EH (cell line): ENCODE measurements around the gene TVP23A.

Experiments
- DNase-seq: peaks from one replicate; pipeline ENCODE4 v3.0.0-alpha.2; 2015; ENCODE audit warnings: low read depth

Gene TVP23A

DNA sequence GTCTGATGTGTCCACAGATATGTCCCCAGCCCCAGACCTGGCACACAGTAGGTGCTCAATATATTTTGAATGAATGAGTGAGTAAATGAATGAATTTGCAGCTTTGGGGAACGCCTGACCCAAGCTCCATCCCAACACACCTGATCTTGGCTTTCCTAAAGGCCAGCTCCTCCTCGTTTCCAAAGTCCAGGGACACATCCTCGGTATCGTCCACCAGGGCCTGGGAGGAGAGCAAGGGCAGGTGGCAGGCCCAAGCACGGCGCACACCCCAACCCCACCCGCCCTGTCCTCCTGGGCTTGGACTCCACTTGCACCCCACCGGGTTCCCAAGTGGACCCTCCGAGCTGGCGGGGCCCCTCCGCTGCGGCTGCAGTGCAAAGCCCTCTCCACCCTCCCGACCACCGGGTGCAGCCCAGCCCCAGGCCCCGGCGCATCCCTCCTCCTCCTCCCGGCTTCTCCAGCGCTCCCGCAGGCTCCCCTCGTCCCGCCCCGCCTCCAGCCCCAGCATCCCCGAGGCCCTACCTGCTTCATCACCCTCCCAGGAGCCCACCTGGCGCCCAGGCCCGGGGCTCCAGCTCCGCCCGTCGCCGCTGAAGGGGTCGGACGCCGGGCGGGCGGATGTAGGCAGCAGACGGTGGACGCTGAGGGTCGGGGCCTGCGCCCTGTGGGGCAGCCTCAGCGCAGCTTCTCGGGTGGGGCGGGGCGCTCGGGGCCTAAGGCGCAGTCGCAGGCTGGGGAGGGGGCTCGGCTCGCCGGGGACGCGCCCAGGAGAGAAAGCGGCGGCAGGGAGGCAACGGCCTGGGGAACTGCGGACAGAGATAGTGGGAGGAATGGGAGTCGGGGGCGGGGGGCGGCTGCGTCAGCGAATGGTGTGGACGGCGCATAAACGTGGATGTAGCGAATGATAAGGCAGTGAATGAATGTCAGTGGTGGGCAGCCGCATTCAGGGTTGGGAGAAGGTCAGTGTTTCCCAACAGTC, at the start of gene TVP23A:
Gene TVP23A, minus strand, starts transcription at position 832 of the 979 bp plus-strand sequence. Its CDS starts 301 bp downstream, at position 531.
- DNase-seq = no peak

DNA sequence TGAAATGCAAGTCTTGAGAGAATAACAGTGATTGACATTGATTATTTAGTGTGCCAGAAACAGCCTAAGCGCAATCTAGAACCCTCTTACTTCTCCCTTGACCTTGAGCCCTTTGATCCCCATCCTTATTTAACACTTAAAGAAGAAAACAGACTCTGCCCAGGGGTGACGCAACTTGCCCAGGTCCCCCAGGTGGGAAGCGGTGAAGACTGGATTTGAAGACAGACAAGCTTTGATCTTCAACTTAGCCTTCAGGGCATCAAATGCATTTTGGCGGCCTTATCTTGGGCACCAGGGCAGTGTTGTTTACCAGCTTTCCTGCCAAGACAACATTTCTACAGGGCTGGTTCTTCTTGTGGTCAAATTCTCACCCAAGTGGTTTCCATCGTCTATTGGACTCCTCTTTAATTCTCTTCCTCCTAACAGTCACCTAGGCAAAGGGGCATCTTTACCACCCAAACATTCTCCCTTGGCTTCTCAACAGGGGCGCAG, 49.6 kb upstream of the TVP23A start:
- DNase-seq = no peak

DNA sequence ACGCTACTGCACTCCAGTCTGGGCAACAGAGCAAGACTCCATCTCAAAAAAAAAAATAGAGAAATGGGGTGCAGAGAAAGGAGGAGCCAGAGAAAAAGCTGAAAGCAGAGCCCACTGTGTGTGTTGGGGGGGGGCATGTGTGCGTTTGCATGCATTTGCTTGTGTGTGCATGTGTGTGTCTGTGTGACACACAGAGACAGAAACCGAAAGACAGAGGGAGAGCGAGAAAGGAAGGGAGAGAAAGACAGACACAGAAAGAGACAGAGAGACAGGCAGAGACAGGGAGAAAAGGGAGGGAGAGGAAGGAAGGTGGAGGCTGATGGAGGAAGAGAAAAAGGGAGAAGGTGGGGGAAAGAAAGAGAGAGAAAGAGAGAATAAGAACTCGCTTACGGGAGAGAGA, 48.6 kb upstream of the TVP23A start:
- no peak for DNase-seq

DNA sequence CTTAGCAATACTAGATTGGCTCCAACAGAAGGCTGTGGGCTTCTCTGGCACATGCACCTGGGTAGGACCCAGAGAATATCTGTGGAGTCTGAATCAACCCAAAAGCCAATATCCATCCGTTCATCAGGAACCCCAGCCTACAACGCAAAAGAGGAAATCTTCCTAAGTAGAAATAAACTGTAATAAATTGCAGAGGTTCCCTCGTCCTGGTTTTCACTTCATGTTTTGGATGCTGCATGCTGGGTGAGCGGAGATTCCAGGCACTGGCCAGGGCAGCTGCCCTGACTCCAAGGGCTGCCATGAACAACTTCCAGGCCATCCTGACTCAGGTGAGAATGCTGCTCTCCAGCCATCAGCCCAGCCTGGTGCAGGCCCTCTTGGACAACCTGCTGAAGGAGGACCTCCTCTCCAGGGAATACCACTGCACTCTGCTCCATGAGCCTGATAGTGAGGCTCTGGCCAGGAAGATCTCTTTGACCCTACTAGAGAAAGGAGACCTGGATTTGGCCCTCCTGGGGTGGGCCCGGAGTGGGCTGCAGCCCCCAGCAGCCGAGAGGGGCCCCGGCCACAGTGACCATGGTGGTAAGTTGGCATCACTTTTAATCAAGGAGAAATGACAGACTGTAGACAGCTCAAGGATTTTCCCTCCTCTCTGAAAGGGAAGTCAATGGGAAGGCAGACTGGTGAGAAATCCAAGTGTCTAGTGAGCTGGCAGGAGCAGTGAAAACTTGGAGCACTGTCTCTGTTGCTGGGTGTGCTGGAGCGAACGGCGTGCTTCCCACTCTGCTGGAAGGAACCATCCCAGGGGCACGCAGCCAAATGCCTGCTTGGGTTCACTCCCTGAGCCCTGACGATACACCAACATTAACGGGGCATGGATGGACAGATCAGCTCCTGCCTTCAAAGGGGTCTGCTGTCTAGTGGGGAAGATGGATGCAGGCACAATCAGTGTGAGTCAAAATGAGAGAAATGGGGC, 47.7 kb upstream of the TVP23A start:
- no peak for DNase-seq

DNA sequence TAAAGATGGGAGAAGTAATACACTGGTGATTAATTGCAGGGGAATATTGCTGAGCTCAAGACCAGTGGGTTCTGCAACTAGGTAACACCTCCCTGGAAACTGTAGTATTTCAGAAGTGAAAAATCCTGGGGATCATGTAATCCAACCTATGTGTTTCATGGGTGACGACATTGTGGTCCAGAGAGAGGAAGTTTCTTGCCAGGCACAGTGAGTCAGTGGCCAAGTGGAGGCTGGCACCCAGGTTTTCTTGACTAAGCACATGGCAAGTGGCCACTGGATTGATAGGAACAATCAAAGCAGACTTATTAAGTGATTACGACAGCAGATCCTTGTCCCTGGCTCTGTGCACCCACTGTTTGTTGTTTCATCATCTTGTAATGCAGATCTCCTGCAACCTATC, 43.8 kb upstream of the TVP23A start:
- DNase-seq = peak; percentile 12

- no peak for DNase-seq
Observed at GRCh38 chr16:10859658-10860057, 41.1 kb upstream of the TVP23A start.

DNA sequence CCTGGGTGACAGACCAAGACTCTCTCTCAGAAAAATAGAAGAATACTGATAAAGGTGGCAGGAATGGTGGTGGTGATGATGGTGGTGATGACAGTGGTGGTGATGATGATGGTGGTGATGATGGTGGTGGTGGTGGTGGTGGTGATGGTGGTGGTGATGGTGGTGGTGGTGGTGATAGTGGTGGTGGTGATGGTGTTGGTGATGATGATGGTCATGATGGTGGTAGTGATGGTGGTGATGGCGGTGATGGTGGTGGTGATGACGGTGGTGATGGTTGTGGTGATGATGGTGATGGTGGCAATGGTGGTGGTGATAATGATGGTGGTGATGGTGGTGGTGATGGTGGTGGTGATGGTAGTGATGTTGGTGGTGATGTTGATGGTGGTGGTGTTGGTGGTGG, 40.4 kb upstream of the TVP23A start:
- DNase-seq = no peak

DNA sequence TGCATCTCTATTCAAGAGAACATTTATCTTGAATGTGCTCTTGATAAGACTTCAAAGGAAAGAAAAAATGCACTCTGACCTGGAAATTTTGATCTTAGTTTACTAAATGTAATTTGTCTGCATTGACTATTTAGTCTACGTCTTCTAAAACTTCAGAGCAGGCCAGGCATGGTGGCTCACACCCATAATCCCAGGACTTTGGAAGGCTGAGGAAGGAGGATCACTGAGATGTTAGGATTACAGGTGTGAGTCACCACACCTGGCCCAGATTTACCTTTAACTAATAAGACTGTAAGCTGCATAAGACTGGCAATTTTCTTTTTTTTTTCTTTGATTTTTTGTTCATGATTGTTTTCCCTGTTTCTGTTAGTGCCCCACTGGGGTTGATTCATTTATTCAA, 39.6 kb upstream of the TVP23A start:
- DNase-seq = no peak

- DNase-seq = no peak
Observed at GRCh38 chr16:10856042-10856441, 37.4 kb upstream of the TVP23A start.

DNA sequence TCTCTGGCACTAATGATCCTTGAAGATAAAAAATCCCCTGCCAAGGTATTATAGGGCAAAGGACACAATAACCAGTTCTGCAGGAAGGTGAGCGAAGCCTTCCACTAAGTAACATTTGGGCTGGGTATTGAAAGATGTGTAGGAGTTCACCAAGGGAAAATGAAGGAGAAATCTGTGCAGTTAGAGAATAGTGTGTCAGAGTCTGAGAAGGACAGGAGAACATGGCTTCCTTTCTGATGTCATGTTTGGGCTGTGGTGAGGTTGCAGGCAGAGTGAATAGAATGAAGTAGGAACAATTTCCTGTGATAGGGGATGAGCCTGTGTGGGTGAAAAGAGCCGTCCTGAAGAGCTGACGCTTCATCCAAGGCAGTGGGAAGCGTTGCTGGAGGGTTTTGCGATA, 34.4 kb upstream of the TVP23A start:
- DNase-seq = no peak

DNA sequence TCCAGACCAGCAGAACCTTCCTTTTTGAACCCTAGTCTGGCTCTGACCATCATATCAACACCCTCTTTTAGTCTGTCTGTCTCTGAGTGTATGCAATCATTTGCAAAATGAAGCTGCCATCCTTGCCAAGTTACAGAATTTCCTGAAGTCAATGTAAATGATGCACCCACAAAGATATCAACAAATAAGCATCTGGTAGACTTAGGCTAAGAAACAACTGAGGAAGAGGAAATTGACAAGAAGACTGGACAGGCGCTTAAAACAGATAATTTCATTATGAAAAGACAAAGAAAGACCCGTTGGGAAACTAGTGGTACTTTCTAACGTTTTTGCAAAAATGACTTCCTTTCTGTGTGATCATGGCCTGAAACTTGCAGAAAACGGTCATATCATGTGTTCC, 33.7 kb upstream of the TVP23A start:
- no peak for DNase-seq

DNA sequence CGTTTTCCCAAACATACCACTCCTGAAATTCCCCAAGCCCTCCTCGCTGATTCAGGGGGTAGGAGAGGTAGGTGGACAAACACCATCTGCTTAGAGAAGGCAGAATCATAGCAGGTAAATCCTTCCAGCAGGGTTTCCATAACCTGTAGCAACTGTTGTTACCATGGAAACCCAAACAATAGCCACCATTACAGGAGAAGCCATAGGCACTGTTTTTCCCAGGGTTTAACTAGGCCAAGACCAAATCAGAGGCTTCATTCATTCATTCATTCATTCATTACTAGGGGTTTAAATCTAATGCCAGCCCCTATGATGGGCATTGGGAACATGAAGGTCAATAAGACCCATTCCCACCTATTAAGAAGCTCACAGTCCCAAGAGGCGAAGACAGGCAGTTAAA, 32.9 kb upstream of the TVP23A start:
- no peak for DNase-seq

DNA sequence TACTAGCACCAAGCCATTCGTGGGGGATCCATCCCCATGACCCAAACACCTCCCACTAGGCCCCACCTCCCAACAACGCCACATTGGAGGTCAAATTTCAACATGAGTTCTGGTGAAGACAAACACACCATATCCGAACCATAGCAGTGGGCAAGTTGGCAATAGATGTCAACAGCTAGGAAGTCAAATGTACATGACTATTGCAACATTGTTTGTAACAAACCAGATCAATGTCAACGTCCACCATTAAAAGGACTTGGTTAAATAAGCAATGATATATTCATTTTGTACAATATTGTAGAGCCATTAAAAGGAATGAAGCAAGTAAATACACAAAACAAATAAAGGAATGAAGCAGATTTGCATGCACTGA, 31.9 kb upstream of the TVP23A start:
- no peak for DNase-seq

DNA sequence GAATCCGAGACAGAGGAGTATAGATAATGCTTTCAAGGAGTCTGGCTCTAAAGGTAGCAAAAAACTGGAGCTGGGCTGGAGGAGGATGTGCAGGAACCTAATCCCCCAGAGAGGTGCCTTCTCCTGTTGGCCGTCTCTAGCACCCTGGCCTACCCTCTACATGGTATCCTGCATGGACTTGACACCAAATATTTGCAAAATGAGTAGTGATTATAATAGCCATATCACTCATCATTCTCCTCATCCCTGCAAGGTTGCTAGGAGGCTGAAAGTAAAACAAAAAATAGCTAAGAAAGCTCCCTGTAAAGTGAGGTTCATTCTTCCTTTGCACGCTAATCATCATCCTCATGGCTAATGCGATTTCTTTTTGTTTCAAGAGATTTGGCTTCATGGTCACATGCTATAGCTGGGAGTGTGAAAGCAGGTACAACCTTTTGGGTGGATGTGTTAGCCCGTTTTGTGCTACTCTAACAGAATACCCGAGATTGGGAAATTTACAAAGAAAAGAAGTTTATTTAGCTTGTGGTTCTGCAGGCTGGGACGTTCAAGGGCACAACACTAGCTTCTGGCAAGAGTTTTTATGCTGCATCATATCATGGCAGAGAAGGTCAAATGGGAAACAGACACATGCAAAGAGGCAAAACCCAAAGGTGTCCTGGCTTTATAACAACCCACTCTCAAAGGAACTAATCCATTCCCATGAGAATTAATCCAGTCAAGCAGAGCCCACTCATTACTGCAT, 31.3 kb upstream of the TVP23A start:
- DNase-seq = no peak

DNA sequence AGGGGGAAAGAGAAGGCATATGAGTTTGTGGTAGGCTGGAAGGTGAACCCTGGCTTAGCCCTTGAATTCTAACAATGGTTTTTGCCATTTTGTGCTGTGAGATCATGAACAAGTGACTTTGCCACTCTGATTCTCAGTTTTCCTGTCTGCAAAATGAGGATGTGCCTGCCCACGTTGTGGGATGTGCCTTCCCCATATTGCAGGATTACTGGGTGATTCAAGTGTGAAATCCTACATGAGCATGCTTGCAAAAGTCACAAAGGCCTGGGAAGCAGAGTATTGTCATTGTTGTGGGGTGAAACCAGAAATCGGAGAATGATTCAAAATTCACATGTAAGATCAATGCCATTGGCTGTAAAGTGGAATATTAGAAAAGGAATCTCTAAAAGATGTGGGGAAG, 28.6 kb upstream of the TVP23A start:
- DNase-seq = no peak

- no peak for DNase-seq
Observed at GRCh38 chr16:10846213-10846998, 27.8 kb upstream of the TVP23A start.

DNA sequence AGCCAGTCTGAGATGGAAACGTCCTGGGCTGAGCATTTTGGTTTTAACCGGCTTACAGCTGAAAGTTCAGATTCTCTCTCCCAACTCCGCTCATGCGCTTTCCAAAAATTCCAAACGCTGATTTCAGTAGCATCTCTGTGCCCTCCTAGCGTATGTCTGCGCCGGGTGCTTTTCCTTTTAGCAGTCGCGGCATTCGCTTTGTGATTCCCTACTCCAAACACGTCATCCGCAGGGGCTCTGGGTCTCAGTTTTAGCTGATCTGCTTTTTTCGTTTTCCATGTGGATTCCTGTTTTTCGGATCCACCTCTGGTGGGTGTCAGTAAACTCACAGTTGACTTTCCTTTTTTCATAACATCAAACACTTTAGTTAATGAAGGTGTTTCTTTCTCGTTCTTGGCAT, 22.1 kb upstream of the TVP23A start:
- DNase-seq = no peak

DNA sequence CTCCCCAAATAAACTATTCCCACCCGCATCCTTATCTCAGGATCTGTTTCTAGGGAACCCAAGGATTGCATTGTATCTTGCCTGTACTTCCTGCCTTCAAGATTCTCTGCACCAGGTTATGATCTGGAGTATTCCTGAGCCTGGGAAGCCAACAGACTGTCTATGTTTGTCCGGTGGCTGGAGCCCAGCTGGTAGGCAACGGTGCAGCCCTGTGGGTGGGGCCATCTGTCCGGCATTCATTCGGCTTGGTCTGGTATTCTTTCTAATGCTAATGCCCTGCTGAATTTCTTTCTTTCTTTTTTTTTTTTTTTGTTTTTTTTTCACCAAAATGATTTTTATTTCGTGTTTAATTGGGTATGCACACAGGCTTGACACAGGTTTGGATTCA, 20.7 kb upstream of the TVP23A start:
- DNase-seq = no peak

- DNase-seq = no peak
Observed at GRCh38 chr16:10838621-10839278, 20.2 kb upstream of the TVP23A start.

- no peak for DNase-seq
Observed at GRCh38 chr16:10836174-10836853, 17.7 kb upstream of the TVP23A start.
